Coronary artery (tissue), 2 donors: ENCODE data around the gene LIN28B.

ENCODE experiments used
- DNase-seq: peaks from one replicate; pipeline ENCODE4 v3.0.0-alpha.2; 2017; ENCODE audit warnings: low spot score
- H3K27ac ChIP-seq, 2 donors: fragments of 200-600 bp; sonication (generic); one replicate each; pipeline ENCODE4 v1.5.1; 2016 to 2019
- H3K4me3 ChIP-seq: fragments of 200-600 bp; sonication (generic); 2 replicates; pipeline ENCODE4 v1.5.1; 2016; ENCODE audit warnings: mild to moderate bottlenecking, moderate library complexity
- TF ChIP-seq, protein P1 (sequence below): fragments of 200-600 bp; sonication (generic); IDR thresholded peaks from one replicate; pipeline ENCODE4 v1.5.1; 2019; ENCODE audit warnings: antibody characterized with exemption

Gene LIN28B

DNA sequence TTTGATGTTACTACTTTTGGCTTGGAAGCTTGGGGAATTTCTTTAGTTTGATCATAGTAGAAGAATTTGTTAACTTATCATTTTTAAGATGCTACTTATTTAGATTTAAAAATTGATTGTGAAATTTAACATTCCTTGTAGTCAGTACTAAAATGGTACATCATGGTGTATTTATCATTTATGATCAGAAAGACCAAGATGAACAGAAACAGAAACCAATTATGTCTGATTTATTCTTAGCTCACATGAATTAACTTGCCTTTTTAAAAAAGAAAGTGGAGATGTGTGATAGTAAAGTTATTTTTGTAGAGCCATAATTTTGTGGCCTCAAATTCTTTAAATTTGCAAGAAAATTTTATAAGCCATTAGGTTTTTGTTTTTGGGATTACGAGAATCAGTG, 77.6 kb downstream of the LIN28B start:
- Histone ChIP-seq H3K4me3 (no peak overlapping the region), H3K27ac (no peak overlapping the region)
- no peak for DNase-seq
- TF ChIP-seq, protein P1, sequence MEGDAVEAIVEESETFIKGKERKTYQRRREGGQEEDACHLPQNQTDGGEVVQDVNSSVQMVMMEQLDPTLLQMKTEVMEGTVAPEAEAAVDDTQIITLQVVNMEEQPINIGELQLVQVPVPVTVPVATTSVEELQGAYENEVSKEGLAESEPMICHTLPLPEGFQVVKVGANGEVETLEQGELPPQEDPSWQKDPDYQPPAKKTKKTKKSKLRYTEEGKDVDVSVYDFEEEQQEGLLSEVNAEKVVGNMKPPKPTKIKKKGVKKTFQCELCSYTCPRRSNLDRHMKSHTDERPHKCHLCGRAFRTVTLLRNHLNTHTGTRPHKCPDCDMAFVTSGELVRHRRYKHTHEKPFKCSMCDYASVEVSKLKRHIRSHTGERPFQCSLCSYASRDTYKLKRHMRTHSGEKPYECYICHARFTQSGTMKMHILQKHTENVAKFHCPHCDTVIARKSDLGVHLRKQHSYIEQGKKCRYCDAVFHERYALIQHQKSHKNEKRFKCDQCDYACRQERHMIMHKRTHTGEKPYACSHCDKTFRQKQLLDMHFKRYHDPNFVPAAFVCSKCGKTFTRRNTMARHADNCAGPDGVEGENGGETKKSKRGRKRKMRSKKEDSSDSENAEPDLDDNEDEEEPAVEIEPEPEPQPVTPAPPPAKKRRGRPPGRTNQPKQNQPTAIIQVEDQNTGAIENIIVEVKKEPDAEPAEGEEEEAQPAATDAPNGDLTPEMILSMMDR, result no peak

DNA sequence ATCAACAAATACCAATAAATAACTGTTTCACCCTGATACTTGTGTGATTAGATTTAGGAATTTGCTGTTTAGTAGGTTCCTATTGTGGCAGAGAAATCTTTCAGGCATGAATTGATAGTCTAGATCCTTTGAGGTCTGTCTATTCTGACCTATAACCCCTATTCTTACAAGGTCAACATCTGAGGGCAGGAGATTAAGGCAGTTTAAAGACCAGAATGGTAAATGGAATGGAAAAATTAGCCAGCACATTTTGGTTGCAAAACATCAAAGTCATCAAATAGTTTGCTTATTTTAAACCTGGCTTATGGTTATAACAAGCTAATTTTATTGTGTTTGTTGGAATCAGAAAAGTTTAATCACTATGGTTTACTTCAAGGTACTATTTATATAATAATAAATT, 78.4 kb downstream of the LIN28B start:
- DNase-seq, result no peak
- no peak overlapping the region for H3K27ac ChIP-seq
- no peak overlapping the region for H3K4me3 ChIP-seq
- TF ChIP-seq, protein P1, result no peak

DNA sequence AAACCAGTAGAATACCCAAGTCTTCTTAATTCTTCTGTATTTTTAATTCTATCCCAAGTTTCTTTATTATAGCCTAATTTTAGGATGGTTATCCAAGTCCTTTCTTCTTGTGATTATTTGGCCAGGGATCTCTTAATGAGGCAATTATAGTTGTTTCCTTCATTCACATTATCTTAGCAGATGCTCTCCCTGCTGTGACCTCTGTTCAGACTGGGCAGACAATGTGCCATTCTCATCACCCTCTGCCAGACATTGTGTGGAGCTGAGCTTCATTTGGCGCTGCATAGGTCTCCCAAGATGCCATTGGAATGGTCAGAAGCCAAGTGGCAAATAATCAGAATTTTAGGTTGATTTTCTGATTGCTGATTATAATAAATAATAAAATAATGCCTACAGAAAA, 79.4 kb downstream of the LIN28B start:
- Histone ChIP-seq H3K27ac (no peak overlapping the region), H3K4me3 (no peak overlapping the region)
- no peak for DNase-seq
- TF ChIP-seq, protein P1, result no peak

DNA sequence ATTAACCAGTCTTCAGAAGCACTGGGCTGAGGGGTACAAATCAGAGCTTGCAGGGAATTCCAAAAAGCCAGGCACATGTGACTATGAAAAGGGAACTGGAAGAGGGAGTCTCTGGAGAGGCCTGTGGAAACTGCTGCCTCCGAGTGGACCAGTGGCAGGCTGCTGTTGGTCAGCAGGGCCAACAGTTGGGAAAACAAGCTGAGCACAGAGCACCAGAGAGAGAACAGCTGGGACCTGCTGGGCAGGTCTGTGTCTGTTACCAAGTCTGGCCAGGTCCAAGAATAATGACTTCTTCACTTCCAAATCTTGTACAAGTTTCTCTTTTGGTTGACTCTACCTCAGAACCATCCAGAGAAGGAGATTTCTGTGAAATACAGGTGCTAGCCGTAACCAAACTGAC, 81.4 kb downstream of the LIN28B start:
- TF ChIP-seq, protein P1, result no peak
- Histone ChIP-seq H3K4me3 (no peak overlapping the region), H3K27ac (no peak overlapping the region)
- no peak for DNase-seq

DNA sequence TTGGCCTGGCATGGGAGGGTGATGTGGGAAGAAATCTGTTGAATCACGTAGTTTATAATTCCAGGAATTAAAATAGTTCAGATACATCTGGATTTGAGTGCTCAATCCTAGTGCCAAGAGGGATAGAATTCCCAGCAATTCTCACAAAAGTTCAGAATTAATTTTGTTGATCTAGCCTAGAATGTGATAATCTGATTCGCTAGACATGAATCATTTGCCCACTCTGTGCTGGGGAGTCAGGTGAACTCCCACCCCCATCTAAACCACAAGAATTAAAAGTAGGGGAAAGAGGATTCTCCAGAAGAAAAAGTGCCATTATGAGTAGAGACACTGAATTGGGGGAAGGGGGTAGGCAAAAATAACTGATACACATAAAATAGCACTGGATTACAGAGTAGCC, 85.0 kb downstream of the LIN28B start:
- Histone ChIP-seq H3K27ac (no peak overlapping the region), H3K4me3 (no peak overlapping the region)
- TF ChIP-seq, protein P1, result no peak
- no peak for DNase-seq

DNA sequence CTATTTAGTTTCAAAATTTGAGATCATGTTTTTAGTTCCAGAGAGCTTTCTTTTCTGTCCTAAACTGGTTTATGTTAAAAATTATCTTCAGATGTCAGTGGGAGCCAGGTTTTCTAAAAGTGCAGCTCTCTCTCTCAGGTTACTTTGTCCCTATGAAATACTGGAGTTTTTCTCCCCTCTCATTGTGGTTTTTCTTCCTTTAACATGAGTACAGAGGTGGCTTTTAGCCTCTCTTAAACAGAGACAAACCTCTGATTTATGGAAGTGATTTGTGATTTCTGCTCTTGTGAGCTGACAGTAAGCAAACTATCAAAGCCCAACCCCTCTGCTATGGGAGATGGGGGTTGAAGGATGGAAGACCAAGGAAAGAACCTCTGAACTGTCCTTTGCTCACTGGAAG, 85.7 kb downstream of the LIN28B start:
- H3K4me3 ChIP-seq, result no peak overlapping the region
- H3K27ac ChIP-seq, result no peak overlapping the region
- TF ChIP-seq, protein P1, result no peak
- DNase-seq, result no peak

DNA sequence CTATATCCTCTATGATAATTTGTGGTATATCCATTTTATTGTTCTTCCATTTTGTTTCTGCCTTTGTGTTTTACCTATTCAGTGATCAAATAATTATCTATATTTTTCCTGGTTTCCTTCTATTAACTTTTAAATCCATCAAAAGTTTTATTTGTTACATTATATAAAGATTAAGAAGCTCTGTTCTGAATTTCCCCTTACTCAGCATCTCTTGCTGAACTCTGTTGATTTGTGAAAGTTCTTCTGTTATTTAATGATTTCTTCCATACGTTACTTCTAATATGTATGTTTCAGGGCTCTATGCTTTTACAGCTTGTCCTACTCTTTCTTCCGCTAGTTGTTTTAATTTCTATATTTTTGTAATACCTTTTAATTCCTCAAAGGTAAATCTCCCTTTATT, 87.1 kb downstream of the LIN28B start:
- TF ChIP-seq, protein P1, result no peak

More for the DNA sequence above, 87.1 kb downstream of the LIN28B start:
- no peak for DNase-seq
- H3K4me3 ChIP-seq, result no peak overlapping the region
- H3K27ac ChIP-seq, result no peak overlapping the region
